MV-4-11 (cell line): ENCODE measurements around the gene GNAI2.
"Not testable (repeated sequence)": the region's sequence is repeated elsewhere in the genome, so short reads cannot be mapped to it uniquely, and the experiment has no call there.

Source experiments
- DNase-seq: peaks from one replicate; lab custom pipeline; 2025; lab: John Stamatoyannopoulos, UW

The GNAI2 gene

DNA sequence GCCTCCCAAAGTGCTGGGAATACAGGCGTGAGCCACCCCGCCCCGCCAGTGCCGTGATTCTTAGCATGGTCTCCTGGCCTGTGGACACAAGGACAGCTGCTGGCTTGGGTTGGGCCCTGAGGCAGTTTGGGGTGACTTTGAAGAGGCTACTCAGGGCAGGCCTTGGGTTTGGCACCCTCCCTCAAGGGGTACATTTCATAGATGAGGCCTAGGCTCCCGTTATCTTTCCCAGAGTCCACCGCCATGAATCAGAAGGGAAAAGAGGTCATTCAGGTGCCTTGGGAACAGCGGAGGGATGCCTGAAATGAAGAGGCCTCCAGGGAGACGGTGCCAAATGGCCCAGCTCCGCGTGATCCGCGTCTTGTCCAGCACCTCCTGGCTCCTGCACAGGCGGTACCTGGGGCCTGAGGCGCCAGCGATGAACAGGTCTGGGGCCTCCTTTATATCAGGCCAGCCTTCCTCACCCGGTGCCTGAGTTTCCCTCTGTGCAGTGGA, 9.3 kb downstream of the GNAI2 start:
- no peak for DNase-seq

DNA sequence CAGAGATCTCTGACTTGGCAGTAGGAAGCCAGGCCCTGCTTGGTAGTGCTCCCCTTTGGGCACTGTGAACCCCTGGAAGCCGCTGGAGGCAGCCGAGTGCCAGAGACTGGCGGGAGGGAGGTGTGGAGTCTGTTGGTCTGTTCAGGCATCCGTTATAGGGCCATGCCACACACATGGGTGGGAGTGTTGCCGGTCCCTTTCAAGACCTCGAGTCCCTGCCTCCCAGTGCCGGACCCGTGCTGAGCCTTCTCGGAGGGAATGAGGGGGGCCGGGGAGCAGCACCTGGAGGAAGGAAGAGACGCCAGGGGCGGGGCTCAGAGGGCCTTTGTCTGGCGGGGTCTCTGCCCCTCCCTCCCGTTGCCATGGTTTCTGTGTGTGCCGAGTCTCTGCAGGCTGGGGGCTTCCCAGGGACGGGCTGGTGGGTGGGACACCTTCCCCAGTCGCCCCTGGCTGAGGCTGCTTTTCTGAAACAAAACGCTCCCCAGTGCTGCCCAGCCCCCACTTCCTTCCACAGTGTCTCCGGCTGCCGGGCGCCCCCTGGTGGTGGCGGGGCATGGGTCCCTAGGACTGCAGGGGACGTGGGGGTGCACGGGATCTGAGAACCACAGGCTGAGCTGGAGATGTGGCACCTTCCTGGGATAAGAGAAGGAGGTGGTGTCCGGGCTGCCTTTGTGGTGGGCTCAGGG, 10.0 kb downstream of the GNAI2 start:
- peak; percentile 77 for DNase-seq

DNA sequence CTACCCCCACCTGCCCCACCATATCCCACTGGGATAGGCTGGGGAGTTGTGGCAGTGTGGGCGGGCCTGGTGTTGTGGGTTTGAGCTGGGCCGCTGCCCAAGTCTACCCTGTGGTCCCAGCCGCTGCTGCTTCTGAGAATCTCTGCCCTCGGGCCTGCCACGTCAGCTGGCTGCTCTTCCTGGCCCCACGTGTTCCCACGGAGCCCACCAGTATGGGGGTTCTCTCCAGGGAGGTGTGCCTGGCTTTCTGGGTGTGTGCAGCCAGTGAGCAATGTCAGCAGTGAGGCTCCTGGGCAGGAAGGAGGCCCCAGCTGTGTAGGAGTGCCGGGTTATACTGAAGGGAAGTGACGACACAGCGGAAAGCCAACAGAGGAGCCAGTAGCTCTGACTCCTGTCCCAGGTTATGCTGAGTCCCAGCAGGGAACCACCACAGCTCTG, 10.5 kb downstream of the GNAI2 start:
- peak; percentile 66 for DNase-seq

DNA sequence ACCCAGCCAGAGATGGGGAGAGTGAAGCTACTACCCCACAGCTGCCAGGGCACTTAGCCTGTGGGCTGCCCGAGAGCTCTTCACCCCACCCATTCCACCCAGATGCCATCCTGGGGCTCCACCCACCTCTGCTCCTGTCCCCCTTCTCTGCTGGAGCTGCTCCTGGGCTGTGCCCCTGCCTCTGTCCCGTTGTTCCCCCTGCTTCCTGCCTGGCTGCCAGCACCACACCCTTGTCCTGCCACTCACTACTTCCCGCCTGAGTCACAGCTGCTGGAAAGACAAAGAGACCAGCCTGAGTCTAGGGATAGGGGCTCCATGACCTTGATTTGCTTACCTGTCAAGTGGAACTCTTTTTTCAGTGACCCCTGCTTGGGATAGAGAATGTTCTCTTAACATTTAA, 12.4 kb downstream of the GNAI2 start:
- no peak for DNase-seq

DNA sequence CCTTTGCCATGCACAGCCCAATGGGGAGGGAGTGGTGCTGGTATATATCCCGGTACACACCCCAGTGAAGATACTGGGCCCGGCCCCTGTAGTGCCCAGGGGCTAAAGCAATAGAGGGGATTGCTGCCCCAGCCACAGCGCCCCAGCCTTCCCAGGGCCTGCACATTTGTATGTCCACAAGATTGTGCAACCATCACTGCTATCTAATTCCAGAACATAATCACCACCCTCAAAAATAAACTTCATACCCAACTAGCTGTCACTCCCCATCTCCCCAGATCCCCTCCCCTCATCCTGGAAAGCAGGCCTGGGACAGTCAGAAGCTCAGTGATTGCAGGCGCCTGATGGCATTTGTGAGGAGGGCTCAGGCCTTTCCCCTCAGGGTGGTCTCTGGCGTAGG, 13.5 kb downstream of the GNAI2 start:
- no peak for DNase-seq

DNA sequence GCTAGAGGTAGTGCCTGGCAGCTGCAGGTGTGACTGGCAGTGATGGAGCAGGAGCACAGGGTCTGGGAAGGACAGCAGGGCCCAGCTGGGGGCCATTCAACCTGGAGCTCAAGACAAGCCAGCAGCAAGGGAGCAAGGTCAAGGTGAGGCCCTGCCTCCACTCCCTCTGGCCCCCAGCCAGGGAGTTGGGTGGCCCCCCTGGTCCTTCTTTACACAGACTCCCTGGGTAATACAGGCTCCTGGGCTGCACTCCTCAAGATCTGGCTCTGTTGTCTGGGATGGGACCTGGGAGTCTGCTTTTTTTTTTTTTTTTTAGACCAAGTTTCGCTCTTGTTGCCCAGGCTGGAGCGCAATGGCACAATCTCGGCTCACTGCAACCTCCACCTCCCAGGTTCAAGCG, 14.5 kb downstream of the GNAI2 start:
- DNase-seq, result no peak

DNA sequence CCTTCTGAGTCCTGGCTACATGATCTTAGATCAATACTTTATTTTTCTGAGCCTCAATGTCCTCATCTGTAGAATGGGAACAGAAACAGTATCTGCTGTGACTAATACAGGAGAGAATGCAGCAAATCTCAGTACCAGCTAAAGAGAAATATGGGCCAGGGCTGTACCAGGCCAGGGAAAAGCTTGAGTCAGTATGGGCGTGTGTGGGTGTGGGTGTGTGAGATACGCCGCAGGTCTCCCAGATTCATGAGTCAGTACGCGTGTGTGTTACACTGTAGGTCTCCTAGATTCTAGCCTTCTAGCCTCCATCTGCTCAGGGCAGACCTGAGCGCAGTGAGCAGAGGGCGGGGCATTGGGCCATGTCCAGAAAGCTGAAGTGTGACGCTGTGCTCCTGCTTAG, 15.2 kb downstream of the GNAI2 start:
- no peak for DNase-seq

DNA sequence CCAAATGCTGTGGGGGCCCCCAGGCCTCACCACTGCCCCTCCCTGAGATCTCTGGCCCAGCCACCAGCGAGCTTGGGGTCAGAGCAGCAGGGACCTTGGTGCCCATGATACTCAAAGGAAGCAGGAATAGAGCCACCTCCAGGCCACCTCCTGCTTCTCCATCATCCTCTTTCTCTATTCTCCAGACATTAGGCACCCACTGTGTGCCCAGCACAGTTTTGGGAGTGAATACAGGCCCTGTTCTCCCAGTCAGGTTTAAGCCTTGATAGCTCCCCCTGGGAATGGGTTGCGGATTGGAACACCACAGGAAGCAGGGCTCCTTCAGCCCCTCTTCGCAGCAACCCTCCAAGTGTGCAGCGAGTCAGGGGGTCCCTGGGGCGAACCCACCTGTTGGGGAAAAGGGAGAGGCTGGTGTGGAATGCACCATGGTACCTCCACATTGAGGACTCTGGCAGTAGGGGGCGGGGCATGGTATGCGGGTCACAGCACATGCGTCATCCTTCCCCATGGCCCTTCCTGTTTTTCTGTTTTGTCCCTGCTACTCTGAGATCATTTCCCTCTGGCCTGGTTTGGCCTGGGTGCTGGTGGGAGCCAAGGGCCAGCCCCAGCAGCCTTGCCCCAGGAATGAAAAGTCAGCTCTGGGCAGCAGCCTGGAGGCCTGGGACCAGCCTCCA, 18.7 kb downstream of the GNAI2 start:
- peak; percentile 61 for DNase-seq

DNA sequence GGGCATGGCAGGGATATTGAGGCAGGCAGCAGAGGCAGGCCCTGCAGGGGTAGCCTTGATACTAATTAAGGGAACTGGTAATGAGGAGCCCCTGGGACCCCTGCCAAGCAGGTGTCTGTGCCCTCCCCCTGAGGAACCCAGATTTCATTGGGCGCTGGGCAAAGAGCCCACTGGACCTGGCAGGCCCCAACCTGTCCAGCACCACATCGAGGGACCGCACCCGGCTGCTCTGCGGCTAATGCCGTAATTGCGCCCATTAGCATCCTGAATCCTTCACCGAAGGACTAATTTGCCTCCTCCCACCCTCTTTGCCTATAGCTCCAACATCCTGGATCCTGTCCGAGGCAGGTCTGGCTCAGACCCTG, 19.2 kb downstream of the GNAI2 start:
- no peak for DNase-seq

DNA sequence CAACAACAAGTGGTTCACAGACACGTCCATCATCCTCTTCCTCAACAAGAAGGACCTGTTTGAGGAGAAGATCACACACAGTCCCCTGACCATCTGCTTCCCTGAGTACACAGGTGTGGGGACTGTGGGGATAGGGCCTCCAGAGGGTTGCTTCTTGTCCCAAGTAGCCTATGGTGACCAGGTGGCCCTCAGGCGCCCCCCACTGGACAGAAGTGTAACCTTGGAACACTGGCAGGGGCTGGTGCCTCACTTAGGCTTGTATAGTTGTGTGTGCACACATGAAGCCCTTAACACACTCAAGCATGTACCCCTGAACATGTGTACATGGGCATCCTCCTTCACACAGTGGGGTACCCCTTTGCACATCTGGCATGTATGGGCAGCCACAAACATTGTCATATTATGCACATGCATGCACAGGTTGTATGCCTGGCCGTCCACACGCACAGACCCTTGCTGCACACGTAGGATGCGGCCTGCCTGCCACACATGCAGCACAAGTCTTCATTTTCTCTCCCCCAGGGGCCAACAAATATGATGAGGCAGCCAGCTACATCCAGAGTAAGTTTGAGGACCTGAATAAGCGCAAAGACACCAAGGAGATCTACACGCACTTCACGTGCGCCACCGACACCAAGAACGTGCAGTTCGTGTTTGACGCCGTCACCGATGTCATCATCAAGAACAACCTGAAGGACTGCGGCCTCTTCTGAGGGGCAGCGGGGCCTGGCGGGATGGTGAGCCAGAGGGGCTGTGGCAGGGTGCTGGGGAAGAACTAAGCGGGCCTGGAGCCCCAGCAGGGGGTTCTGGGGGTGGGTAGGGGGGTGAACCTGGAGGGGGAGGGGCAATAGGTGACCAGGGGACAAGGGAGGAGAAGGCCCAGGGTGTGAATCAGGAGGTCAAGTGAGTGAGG, 21.2 kb downstream of the GNAI2 start:
- DNase-seq, result no peak

DNA sequence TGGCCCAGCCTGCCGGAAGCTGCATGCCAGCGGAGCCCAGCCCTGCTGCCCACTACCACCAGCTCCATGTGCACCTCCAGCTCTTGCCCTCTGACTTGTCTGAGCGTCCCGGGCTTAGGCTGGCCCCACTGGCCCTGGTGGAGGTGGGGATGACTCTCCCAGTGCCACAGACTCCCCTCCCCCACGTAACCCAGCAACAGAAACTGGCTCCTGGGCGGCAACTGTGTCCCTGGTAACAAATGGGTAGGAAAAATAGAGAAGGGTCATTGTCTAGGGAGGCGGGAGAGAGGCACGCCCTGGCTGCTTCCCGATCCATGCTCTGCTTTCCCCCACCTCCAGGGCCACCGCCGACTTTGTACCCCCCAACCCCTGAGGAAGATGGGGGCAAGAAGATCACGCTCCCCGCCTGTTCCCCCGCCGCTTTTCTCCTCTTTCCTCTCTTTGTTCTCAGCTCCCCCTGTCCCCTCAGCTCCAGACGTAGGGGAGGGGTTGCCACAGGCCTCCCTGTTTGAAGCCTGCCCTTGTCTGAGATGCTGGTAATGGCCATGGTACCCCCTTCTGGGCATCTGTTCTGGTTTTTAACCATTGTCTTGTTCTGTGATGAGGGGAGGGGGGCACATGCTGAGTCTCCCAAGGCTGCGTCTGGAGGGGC, 22.2 kb downstream of the GNAI2 start:
- no peak for DNase-seq

DNA sequence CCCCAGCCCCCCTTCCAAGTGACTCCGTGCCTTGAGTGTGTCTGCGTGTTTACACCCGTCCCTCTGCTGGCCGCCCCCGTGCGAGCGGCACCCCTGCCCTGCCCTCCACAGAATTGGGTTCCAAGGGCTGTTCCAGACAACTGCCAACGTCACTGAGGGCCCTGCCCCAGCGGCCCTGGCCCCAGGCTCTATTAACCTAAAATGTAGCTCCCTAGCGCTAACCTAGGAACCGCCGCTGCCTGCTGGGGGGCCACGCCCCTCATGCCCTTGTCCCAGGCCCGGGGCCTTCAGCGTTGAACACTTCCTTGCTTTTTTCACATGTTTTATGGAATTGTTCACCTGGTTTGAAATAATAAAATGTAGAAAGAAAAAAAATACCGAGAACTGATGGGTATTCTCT, 23.0 kb downstream of the GNAI2 start:
- DNase-seq, result no peak

DNA sequence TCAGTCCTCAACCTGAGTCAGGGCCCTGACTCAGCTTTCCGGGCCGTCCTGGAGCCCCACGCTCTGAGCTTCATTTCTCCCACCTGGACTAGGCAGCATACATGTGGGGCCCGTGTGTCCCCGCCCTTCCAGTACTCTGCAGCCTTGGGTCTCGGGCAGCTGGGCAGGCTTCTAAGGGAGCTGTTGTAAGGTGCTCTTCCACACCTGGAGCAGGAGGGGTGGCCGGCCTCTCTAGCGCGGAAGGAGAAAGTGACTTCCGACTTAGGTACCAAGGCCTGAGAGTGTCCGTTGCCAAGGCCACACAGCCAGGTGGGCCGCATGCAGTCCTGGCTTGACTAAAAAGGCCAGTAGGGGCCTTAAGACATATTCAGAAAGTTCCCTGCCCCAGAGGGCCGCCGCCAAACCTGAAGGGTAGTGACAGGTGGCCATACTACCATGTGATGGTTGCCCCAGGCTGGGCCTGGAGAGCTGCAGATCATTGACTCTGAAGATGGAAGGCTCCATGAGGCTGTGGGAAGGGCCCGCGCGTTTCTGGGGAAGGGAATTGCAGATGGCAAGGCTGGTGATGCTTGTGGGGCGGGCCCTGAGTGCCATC, 23.5 kb downstream of the GNAI2 start:
- no peak for DNase-seq

DNA sequence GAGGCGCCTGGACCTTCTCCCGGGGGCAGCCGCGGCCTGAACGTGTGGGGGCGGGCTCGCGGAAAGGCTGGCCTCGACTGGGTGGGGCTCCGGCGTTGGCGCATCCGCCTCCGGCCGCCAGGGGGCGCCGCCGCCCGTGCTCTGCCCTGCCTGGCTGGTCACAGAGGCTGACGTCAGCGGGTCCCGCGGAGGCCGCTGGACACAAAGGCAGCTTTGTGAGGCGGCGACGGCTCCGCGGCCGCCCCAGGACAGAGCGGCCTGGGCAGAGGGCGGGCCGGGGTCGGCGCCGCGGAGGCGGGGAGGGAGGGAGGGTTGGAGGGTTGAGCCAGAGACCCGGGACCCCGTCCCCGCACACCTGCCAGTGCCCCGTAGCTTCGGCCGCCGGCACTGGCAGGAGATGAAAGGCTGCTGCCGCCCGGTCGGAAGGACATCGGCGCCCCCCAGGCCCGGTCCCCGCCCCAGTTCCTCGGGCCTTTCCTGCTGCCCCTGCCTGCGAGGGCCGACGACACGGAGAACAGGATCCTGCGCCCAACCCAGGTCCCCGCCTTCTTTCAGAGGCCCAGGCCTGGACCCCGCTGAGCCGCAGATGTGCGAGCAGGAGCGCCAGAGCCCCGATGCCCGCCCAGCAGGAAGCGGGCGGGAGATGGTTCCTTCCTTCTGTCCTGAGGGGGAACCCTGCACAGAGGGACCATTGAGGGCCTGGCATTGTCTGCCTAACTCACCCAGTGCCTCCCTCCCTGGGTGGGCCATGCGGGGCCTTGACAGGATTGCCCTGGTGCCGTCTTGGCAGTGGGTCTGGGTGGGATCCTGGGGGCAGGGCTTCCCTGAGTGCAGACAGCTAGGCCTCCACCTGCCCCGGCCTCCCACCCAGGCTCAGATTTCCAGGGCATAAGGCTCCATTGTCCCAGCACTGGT, 24.3 kb downstream of the GNAI2 start:
- peak; percentile 70 for DNase-seq

DNA sequence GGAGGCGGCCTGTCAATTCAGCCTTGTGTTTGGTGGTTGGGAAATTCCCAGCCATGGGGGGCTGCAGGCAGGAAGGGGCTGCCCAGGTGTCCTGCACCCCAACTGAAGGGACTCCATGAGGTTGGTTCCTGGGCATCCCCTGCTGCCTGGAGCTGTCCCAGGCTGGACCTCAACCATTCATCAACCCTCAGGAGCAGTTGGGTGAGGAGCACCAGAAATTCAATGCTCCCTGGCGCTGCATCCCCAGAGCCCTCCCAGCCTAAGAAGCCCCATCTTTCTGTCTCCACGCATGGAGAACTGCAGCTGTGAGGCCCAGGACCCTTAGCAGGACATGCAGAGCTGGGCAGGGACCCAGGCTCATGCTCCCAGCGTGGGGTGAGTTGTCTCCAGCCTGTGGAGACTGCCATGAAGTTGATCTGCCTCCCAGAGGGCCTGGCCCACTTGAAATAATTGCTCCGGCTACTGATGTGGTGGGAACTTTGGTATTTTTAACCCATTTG, 25.0 kb downstream of the GNAI2 start:
- DNase-seq, result no peak

DNA sequence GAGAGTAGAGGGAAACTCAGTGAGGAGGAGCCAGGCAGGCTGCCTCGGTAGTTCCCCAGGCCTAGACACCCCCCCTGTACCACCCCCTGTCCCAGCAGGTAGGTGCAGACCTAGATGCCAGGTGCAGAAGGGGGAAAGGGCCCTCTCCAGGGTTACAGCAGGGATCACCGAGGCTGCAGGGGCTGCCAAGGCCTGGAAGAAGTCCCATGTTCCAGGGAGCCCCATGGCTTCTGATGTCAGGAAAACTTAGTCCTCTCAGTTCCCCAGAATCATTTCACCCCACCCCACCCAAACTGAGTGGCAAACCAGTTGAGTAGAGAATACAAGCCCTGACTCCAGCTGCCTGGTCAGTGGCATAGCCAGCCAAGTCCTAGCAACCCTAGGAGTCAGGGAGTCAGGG, 25.5 kb downstream of the GNAI2 start:
- no peak for DNase-seq

DNA sequence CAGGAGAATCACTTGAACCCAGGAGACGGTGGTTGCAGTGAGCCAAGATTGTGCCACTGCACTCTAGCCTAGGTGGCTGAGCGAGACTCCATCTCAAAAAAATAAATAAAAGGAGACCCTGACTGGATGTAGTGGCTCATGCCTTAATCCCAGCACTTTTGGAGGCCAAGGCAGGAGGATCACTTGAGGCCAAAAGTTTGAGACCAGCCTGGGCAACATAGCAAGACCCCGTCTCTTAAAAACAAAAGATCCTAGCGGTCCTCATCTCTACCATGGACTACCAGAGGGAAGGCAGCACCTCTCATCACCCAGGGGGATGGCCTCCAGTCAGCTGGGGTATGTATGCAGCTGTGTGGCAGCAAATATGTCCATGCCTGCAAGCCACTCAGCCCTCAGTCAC, 26.2 kb downstream of the GNAI2 start:
- not testable (repeated sequence) for DNase-seq

DNA sequence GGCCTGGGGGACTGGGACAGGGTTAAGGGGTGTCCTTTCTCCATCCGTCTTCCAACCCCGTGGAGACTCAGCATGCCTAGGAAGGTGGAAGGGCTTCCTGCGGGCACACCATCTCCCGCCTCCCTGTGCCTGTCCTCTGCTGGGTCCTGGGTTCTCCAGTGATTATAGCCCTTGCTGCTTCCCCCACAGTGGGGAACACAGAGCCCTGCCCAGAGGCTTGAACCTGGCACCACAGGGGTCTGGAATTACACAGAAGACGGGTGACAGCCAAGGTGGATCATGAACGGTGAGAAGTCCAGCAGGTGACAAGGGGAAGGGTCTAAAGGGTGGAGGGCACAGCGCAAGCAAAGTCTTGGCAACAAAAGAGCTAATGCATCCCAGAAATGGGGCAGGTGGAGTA, 26.8 kb downstream of the GNAI2 start:
- no peak for DNase-seq

DNA sequence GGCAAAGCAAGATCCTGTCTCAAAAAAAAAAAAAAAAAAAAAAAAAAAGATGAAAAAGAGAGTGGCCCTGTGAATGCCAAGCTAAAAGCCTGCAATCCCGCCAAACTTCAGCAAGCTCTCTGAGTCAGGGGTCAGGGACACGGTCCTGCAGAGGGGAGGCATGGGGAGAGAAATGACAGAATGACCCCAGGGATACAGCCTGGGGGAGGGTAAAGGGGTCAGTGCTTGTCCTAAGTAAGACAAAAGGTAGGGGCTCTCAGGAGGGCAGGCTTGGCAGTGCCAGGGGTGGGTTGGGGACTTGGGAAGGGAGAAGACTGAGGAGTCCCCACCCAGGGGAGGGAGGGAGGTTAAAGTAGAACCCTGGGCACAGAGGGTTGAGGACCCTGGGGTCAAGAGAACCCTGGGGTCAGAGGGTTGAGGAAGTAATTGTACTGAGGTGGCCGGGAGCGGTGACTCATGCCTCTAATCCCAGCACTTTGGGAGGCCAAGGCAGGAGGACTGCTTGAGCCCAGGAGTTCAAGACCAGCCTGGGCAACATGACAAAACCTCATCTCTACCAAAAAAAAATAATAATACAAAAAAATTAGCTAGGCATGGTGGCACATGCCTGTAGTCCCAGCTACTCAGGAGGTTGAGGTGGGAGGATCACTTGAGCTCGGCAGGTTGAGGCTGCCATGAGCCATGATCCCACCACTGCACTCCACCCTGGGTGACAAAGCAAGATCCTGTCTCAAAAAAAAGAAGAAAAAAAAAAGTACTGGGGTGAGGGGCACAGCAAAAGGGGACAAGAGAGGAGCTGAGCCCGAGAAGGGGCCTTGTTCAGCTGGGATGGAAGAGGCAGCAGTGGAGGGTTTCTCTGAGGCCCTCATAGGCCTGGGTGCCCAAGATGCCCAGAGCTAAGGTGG, 27.7 kb downstream of the GNAI2 start:
- DNase-seq, result no peak
